GM19193 (cell line): ENCODE measurements around the gene ARHGEF40.

ENCODE experiments used
- POLR2A ChIP-seq: IDR thresholded peaks from 4 replicates; pipeline ENCODE4 v1.6.1; 2011; ENCODE audit not compliant: insufficient read depth, insufficient read length; ENCODE audit errors: extremely low read depth

Gene ARHGEF40

DNA sequence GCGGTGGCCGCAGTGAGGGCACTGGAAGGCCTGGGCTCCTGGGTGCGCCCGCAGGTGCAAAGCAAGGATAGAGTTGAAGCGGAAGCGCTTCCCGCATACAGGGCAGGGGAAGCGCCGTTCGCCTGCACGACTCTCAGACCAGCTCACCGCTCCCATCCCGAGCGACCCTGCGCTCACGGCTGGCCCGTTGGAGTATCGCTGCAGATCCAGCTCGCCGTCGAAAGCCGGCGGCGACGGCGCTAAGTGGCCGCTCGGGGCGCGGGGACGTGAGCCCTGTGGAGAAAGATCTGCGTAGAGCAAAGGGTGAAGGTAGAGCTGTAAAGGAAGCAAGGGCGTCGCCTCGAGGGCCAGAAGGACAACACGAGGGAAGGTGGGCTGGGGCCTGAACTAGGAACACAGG, 22.9 kb downstream of the ARHGEF40 start:
- TF ChIP-seq POLR2A = no peak

GRCh38 chr14:21093769-21094681, 23.9 kb downstream of the ARHGEF40 start:
- TF ChIP-seq POLR2A = no peak

DNA sequence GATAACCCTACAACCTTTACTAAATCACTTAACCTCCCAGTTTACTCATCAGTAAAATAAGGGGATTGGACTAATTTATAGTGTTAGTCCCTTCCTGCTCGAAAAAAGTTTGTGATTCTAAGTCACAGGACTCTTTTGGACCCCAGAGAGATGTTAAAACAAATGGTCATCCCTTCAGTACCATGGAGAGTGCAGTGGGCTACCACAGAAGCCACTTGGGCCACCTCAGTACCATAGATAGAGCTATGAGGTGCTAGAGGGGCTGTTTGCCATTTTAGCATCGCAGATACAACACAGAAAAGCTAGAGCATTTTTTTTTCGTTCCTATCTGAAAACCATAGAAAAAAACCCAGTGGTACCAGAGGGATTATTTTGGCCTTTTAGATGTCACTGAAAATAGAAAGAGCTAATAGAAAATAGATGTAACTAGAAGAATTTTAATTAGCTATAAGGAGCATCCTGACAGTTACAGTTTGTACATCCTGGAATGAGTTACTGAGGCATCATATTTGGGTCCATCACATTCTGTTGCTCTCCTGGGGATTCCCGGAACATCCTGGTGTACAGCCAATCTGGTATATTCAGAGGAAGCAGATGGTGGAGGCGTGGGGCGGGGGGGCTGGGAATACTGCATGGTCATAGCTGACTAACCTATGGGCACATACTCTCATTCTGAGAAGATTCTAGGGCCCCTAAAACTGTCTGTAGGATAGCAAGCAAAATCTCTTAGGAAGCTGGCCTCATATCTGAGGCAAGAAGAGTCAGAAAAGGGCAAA, 25.5 kb downstream of the ARHGEF40 start:
- TF ChIP-seq POLR2A = no peak

DNA sequence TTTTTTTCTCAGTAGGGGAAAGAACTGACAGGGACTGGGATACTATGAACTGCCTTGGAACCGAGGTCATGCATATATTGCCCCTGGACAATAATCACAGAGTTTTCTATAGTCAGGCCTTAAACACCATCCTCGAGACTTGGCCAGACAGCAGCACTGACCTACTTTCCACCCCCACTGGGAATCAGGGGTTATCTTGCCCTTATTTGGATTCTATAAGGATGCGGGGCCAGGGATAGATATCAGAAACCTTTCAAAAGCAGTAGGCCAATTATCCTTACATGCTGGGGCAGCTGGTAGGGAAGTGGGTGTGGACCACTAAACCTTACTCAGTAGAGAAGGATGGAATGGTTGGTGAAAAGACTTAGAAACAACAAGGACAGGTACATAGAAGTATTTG, 26.3 kb downstream of the ARHGEF40 start:
- TF ChIP-seq POLR2A = no peak

- no peak for TF ChIP-seq POLR2A
Observed at GRCh38 chr14:21096978-21097635, 27.0 kb downstream of the ARHGEF40 start.

DNA sequence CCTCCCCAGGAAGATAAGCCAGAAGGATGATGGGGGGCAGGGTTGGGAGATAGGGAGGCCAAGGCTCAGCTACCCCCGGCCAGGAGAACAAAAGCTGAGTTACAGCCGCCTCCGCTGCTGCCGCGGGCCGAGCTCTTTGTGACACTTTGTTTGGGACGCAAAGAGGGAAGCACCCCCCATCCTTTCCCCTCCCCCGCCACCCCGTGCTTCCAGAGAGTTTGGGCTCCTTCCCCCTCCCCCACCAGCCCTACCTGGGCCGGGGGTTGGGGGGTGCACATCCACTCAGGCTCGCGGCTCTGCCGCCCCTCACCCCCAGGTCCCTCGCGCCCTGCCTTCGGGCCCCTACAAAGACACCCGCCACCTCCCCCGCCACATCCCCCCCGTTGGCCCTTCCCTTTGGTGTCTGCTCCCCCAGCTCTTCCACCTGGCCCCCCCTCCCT, 27.6 kb downstream of the ARHGEF40 start:
- no peak for TF ChIP-seq POLR2A

DNA sequence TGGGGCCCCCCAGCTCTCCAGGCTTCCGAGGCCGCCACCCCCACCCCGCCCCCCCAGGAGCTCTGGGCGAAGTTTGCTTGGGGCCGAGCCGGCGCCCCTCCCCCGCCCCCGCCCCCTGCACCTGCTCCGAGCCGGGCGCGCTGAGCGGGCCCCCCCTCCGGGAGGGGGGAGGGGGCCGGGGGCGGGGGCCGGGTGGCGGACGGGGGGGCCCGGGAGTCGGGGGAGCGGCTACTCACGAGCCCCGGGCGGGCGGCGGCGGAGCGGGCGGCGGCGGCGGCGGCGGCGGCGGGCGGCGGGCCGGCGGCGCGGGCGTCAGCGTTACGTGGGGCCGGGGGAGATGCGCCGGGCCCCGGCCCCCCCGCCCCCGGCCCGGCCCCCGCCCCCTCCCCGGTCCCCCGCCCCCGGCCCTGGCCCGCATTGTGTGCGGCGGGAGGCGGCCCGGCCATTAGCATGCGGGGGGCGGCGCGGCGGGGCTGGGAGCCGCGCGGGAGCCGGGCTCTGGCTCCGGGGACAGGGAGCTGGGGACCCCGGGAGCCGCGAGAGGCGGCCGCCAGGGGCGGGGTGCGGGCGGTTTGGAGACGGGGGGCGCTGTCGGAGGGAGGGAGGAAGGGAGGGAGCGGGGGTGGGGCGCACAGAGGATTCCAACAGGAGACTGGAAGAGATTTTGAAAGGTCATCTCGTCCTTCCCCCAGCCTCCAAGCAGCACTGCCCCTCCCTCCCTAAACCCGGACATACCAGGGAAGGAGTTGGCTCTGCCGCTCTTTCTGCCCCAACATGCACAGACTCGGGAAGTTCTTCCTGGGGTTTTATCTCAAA, 28.2 kb downstream of the ARHGEF40 start, which contains the start of gene ZNF219:
TSS of gene ZNF219 (minus strand) at position 580 of the 816 bp plus-strand sequence. CDS start 5,064 bp downstream, outside the sequence.
- no peak for TF ChIP-seq POLR2A

DNA sequence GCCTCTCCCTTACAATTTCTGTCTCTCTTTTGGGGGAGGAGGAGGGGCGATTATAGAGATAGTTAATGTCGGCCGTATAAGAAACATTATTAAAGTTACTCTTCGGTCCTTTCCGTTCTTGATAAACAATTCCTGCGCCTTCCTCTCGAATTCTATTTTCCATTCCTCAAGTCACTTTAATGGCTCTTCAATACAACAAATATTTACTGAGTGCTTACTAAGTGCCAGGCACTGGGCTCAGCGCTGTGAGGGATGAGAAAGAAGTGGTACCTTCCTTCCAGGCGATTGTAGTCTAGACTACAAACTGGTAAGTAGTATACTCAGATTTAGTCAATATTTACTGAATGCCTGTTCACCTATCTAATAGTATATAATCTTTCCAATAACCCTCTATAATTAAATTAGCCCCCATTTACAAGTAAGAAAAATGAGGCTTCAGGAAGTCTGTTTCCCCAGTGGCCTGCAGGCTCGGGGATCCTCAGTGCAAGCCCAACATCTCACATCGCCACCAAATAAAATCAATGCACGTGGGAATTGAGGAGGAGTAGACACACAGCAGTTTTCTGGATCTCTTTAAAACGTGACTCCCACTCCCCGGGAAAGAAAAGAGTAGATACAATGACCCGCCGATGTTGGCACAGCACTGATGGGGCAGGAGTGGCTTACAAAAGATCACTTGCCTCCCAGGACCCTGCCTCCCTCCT, 28.9 kb downstream of the ARHGEF40 start:
- no peak for TF ChIP-seq POLR2A

DNA sequence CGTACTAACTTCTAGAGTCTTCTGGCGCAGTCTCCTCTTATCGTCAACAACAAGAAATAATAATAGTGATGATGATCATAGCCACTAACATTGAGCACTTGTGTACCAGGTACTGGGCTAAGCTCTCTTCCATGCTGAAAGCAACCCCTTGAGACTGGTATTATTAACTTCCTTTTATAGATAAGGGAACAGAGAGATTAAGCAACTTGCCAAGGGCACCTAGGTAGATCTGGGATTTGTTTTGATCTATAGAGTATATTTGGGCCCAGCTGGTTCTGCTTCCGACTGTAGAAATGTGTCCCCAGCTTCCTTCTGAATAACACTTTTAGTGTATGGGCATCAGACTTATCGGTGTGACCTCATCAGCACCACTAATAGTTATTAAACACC, 29.5 kb downstream of the ARHGEF40 start:
- TF ChIP-seq POLR2A = no peak

DNA sequence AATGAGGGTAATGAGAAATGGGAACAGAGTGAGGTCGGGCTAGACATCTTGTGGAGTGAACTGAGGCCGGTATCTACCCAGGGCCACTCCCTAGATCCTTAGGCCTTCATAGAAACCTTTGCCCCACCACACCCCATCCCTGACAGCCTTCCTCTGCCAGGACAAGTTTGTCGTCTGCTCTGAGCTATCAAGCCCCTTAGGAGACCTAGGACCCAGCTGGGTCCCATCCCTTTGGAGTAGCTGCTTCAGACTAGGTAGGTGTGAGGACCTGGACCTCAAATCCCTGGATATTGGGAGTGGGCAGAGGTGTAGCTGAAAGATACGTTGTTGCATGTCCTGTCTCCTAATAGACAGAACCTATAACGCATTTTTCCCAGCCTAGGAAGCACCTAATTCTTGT, 30.8 kb downstream of the ARHGEF40 start, which contains the start of gene TMEM253:
TSS of gene TMEM253 (plus strand) at position 136 of the 400 bp plus-strand sequence. CDS start 278 bp downstream, outside the sequence.
- no peak for TF ChIP-seq POLR2A

DNA sequence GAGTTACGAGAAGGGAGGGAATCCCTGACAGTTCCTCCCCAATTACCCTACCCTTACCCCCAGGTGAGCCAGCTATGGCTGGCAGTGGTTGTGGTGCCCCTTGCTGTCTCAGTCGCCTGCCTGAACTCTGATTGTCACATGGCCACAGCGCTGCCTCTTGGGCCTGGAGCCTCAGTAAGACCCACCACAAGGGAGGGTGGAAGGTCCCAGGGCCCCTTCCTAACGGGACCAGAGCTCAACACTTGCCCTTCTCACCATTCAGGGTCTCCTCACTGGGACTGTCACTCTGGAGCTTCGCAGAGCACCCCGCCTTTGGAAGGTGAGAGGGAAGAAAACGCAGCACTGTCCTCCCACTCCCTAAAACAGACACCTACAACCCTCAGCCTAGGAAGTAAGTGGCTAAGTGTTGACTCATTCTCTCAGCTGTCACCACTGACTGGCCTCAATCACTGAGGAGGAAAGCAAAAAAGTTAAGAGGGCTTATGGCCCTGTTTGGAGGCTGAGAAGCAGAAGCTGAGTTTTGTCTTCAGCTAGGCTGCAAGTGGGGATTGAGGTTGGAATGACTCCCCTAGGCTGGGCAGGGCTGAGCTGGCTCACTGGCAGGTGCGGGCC, 31.8 kb downstream of the ARHGEF40 start:
- no peak for TF ChIP-seq POLR2A

DNA sequence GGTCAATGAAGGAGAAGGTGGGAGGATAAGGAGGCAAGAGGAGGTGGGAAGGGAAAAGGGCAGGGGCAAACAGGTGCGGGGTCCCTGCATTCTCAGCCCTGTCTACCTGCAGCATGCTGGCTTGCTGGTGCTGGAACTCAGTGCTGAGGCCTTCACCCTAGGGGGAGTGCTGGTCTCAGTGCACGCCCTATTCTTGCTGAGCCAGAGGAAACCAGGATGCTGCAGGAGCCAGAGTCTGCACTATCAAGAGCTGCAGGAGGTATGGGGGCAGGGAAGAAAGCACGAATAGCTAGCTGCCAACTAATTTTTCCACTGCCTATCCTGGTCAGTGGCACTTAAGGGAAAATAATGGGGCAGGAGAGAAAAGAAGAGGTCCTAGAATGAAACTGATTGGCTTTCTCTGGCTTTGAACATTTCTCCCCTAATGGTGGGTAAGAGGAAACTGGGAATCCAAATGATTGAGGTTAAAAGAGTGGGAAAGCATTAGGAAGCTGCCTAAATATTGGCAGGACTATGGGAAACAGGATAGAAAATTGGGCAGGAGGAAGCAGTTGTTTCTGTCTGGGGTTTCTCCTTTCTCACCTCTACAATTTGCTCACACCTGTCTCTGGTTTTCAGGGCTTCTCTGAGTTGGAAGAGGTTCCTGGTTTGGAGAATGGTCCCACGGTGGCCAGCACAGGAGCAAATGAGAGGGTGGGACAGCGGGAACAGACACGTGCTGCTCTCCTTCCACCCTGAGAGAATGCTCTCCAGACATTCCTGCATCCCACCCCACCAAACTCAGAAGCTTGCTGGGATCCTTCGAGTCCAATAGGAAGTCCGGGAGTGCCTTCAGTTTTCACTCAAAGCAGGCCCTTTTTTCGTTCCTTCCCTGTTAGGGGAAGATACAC, 32.7 kb downstream of the ARHGEF40 start:
- TF ChIP-seq POLR2A = no peak
